Testis (tissue), 5 donors: ENCODE measurements around the gene SAAL1. TPM values are rescaled to one million over a fixed set of nuclear protein-coding genes. Genes with fewer than 3 reads are reported as not detected.

Experiments
- DNase-seq: peaks from one replicate; pipeline ENCODE4 v3.0.0-alpha.2; 2019
- H3K27ac ChIP-seq, 2 donors: fragments of 200-600 bp; sonication (generic); one replicate each; pipeline ENCODE4 v1.5.1; 2019
- H3K27me3 ChIP-seq: fragments of 200-600 bp; sonication (generic); one replicate; pipeline ENCODE4 v1.5.1; 2019
- H3K36me3 ChIP-seq: fragments of 200-600 bp; sonication (generic); one replicate; pipeline ENCODE4 v1.5.1; 2017; ENCODE audit warnings: low read depth; ENCODE audit errors: missing control alignments
- H3K4me1 ChIP-seq: fragments of 200-600 bp; sonication (generic); one replicate; pipeline ENCODE4 v1.5.1; 2019
- H3K4me3 ChIP-seq, 2 donors: fragments of 200-600 bp; sonication (generic); one replicate each; pipeline ENCODE4 v1.5.1; 2017 to 2019
- H3K9me3 ChIP-seq: fragments of 200-600 bp; sonication (generic); one replicate; pipeline ENCODE4 v1.5.1; 2017
- CTCF ChIP-seq, 3 experiments: fragments of 450-650 bp in 2 of 3; fragments of 200-600 bp in 1 of 3; sonication (generic) in 1 of 3; IDR thresholded peaks; one replicate each; pipeline ENCODE4 v1.5.1; 2016 to 2019; ENCODE audit warnings: antibody characterized with exemption in 3 of 3, mild to moderate bottlenecking in 2 of 3, moderate library complexity in 1 of 3
- POLR2A ChIP-seq: fragments of 450-650 bp; IDR thresholded peaks from one replicate; pipeline ENCODE4 v1.6.1; 2017; ENCODE audit warnings: antibody characterized with exemption, mild to moderate bottlenecking, moderate library complexity
- WGBS, 2 donors: methylation state at CpG; one replicate each; pipeline ENCODE4 v1.1.5; 2018; 5-methylcytosine and 5-hydroxymethylcytosine counted together
- intact Hi-C: fragments of 100-400 bp; cut with DNase I; formaldehyde crosslinking; loops from one replicate; pipeline ENCODE4 v1.15.1; 2023; ENCODE audit warnings: low total_unique reads
- long read RNA-seq, 2 donors: transcript quantifications; one replicate each; lab custom pipeline, GENCODE V29; 2026
- polyA plus RNA-seq: library from polyadenylated mRNA; stranded (reverse); fragments of 350-450 nt; fragmentation: Illumina TruSeq; extraction: RNeasy Lipid Tissue Mini Kit (QIAGEN cat#74804); gene quantifications from one replicate; pipeline ENCODE4 v1.2.3, GENCODE V29; 2014; ENCODE audit warnings: low read depth, low replicate concordance; ENCODE audit not compliant: insufficient read depth
- total RNA-seq, 2 donors: library from RNA; depleted of rRNA; stranded (reverse); fragments of >200 nt; gene quantifications; one replicate each; pipeline ENCODE4 v1.2.3, GENCODE V29; 2016

Gene SAAL1
- total RNA-seq (10 to 100 TPM; 21.8 to 29.8 TPM), polyA plus RNA-seq (29.0 TPM)
- long read RNA-seq, donor 1, partial matches to known transcripts = 0 of 8 reads
- long read RNA-seq, donor 1, other reads (novel, unspliced or antisense) = 0 of 8 reads
- long read RNA-seq, donor 2, partial matches to known transcripts = 0 of 4 reads
- long read RNA-seq, donor 2, other reads (novel, unspliced or antisense) = 0 of 4 reads

- Histone ChIP-seq H3K4me1 (peaks cover 10% of the 10 kb centered on the region), H3K4me3 (peak within 1 kb of the TSS; percentile 78 to 97), H3K27me3 (no peaks in the 10 kb centered on the region), H3K9me3 (no peaks in the 10 kb centered on the region), H3K27ac (peak within 1 kb of the TSS in 1 of 2 donors; percentile 15), H3K36me3 (no peaks in the 10 kb centered on the region)
- peak; percentile 58 to 76 (median 73) for TF ChIP-seq CTCF (IDR thresholded peaks at IDR 0.05)
- TF ChIP-seq POLR2A = no peak
- intact Hi-C loops = no loop called here
- WGBS, 2 donors = 3 to 7% methylated on average over 22 to 46 of the region's 48 CpGs
- peak; percentile 93 for DNase-seq
These were observed at the start of gene SAAL1 for GRCh38 chr11:18105802-18106574. Gene SAAL1, minus strand, starts transcription at chr11:18106082. Its CDS starts 41 bp downstream, at chr11:18106041.

- Histone ChIP-seq H3K36me3 (no peaks in the 10 kb centered on the region), H3K4me3 (no peak overlapping the region), H3K9me3 (no peaks in the 10 kb centered on the region), H3K27ac (no peak overlapping the region), H3K4me1 (no peaks in the 10 kb centered on the region), H3K27me3 (no peaks in the 10 kb centered on the region)
- 85 to 92% methylated on average over 3 of the region's 3 CpGs for WGBS, 2 donors
- intact Hi-C loops = no loop called here
- no peak for DNase-seq
- TF ChIP-seq POLR2A (no peak), CTCF (IDR thresholded peaks at IDR 0.05) (no peak)
These were observed 45.7 kb upstream of the SAAL1 start for GRCh38 chr11:18151581-18151980.

- H3K4me1 ChIP-seq = no peaks in the 10 kb centered on the region
- no peak overlapping the region for H3K4me3 ChIP-seq
- WGBS, 2 donors = 66 to 69% methylated on average over 3 of the region's 3 CpGs
- TF ChIP-seq POLR2A = no peak
- no peak for TF ChIP-seq CTCF (IDR thresholded peaks at IDR 0.05)
- no peak for DNase-seq
- intact Hi-C loops = no loop called here
- no peaks in the 10 kb centered on the region for H3K36me3 ChIP-seq
- no peak overlapping the region for H3K27ac ChIP-seq
- no peaks in the 10 kb centered on the region for H3K9me3 ChIP-seq
- H3K27me3 ChIP-seq = no peaks in the 10 kb centered on the region
These were observed 40.0 kb upstream of the SAAL1 start for GRCh38 chr11:18145837-18146236.

GRCh38 chr11:18145025-18145424 lies 39.1 kb upstream of the SAAL1 start:
- H3K9me3 ChIP-seq = no peaks in the 10 kb centered on the region
- no peak overlapping the region for H3K27ac ChIP-seq
- DNase-seq = no peak
- no peaks in the 10 kb centered on the region for H3K27me3 ChIP-seq
- H3K4me1 ChIP-seq = no peaks in the 10 kb centered on the region
- intact Hi-C loops = no loop called here
- H3K36me3 ChIP-seq = no peaks in the 10 kb centered on the region
- WGBS, 2 donors = 72 to 87% methylated on average over 2 of the region's 2 CpGs
- TF ChIP-seq POLR2A (no peak), CTCF (IDR thresholded peaks at IDR 0.05) (no peak)
- H3K4me3 ChIP-seq = no peak overlapping the region
